Heart left ventricle (tissue), 16 donors: ENCODE results near the gene PEX26. TPM values are rescaled to one million over a fixed set of nuclear protein-coding genes. Genes with fewer than 3 reads are reported as not detected.

Experiments
- ATAC-seq, 4 donors: fragments of 200-7000 bp; cut with Tn5 transposase; one replicate each; pipeline ENCODE4 v1.9.1; 2020 to 2022; ENCODE audit warnings: moderate library complexity in 4 of 4, mild to moderate bottlenecking in 3 of 4, moderate number of reproducible peaks in 1 of 4
- DNase-seq, 5 donors: peaks; one replicate each; pipeline ENCODE4 v3.0.0-alpha.2; 2020
- H3K27ac ChIP-seq, 12 donors: fragments of 200-600 bp; sonication (generic) in 4 of 12; one replicate each; pipeline versions ENCODE4 v1.5.0 to v1.8.0; 2016 to 2022; ENCODE audit warnings: mild to moderate bottlenecking in 2 of 12
- H3K27me3 ChIP-seq, 9 donors: fragments of 200-600 bp; sonication (generic) in 2 of 9; one replicate each; pipeline versions ENCODE4 v1.5.1 to v1.8.0; 2016 to 2022; ENCODE audit warnings: mild to moderate bottlenecking in 3 of 9
- H3K36me3 ChIP-seq, 9 donors: fragments of 200-600 bp; sonication (generic) in 2 of 9; one replicate each; pipeline versions ENCODE4 v1.5.0 to v1.8.0; 2018 to 2022; ENCODE audit warnings: mild to moderate bottlenecking in 2 of 9
- H3K4me1 ChIP-seq, 12 donors: fragments of 200-600 bp; sonication (generic) in 4 of 12; one replicate each; pipeline versions ENCODE4 v1.5.0 to v1.8.0; 2016 to 2022; ENCODE audit warnings: mild to moderate bottlenecking in 3 of 12
- H3K4me3 ChIP-seq, 12 donors: fragments of 200-600 bp; sonication (generic) in 4 of 12; one replicate each; pipeline versions ENCODE4 v1.5.0 to v1.8.0; 2017 to 2022; ENCODE audit warnings: mild to moderate bottlenecking in 9 of 12, moderate library complexity in 4 of 12
- H3K9me3 ChIP-seq, 12 donors: fragments of 200-600 bp; sonication (generic) in 4 of 12; one replicate each; pipeline versions ENCODE4 v1.5.0 to v1.8.0; 2016 to 2022; ENCODE audit warnings: mild to moderate bottlenecking in 1 of 12
- CTCF ChIP-seq, 12 donors: fragments of 200-600 bp; sonication (generic) in 4 of 12; IDR thresholded peaks; one replicate each; pipeline versions ENCODE4 v1.5.0 to v1.8.0; 2018 to 2022; ENCODE audit warnings: antibody characterized with exemption in 12 of 12, mild to moderate bottlenecking in 5 of 12
- POLR2A ChIP-seq, 2 donors: fragments of 450-650 bp; IDR thresholded peaks; one replicate each; pipeline ENCODE4 v1.6.1; 2017; ENCODE audit warnings: antibody characterized with exemption in 2 of 2, mild to moderate bottlenecking in 2 of 2, moderate library complexity in 2 of 2
- WGBS, 4 donors: extraction: QIAGEN DNeasy Blood & Tissue Kit in 2 of 4; methylation state at CpG; one replicate each; pipeline versions ENCODE4 v1.1.5 to v1.1.7; 2013 to 2018; 5-methylcytosine and 5-hydroxymethylcytosine counted together
- intact Hi-C, 10 donors: fragments of 100-400 bp; cut with DNase I; formaldehyde crosslinking; loops; one replicate each; pipeline versions ENCODE4 v1.11.1 to v1.14.2; 2022
- polyA plus RNA-seq, 2 donors: library from polyadenylated mRNA; stranded (reverse); fragments of 200-250 nt; gene quantifications; one replicate each; pipeline ENCODE4 v1.2.3, GENCODE V29; 2013
- total RNA-seq, 9 donors: library from RNA; depleted of rRNA in 2 of 9; stranded (reverse); fragments of >200 nt in 2 of 9; fragmentation: NEBNext Ultra II Directional in 3 of 9; extraction: Animal tissue kit (Norgen Biotek cat#: 25700) in 3 of 9; gene quantifications; one replicate each; pipeline versions ENCODE4 v1.1.0 to v1.2.4, GENCODE V29; 2016 to 2023
- donor health status: ischemic (EF 13 %, LVEDD 7.1; RV severe dilation, severe dysfunction).
- donor health status: healthy with polysubstance abuse.
- donor health status: DM: no; HTN: yes; CAD: no.
- donor health status: DM: no; HTN: no; CAD: no.
- donor health status: ischemic (EF 25% LVEDD 6.9; RV normal size, moderate dysfunction).
- donor health status: ischemic (EF 25% LVEDD 5.7; RV mildly dilated, moderate dysfunction).
- donor health status: healthy.
- donor health status: DM: yes; HTN: yes; CAD: no.
- donor health status: ischemic (EF 35%, LVEDD 5.7; RV mildly dilated, moderate dysfunction).
- donor health status: nonischemic (EF 11% LVEDD 7.7; RV severe dilation, severe dysfunction).
- donor health status: DM: yes; HTN: yes; CAD: no.
- donor health status: PGD.
- donor health status: ischemic (EF 29% LVEDD 5.4; RV normal size, mild dysfunction).
- donor health status: nonischemic (EF 23%, LVEDD 6.1; RV moderate dilation, normal function).

PEX26 gene
- total and polyA plus RNA-seq, 11 donors: 11.7 to 27.3 (median 21.9) TPM

DNA sequence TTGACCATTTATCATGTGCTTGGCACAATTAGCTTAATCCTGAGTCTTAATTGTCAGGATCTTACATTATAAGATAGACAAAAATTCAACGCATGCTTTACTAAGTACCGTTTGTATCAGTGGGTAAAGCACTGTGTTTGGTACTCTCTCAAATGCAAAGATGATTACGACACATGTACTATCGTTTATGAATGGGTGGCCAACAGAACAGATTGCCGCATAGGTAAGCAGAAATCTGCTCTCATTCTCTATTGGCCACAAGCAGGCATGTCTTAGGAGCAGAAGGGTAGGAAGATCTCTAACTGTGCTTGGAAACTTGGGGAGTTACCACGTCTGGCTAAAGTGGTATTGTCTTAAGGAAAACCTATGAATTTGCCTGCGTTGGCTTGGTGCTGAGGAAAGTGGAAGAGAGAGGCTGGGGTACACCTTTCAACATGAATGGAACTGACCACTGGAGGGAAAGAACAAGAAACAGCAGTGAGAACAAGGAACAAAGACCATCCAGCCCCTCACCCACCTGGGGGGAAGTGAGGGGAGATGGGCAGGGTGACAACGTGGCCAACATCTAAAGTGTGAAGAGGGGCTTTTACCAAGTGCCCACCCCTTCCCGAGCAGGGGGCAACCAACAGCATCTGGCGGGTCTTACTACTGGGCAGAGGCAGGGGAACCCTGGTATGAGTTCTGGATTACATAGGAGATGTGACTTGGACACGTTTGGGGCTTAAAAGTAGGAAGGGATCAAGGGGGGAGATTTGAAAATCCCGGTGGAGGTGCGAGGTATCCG lies 31.8 kb downstream of the PEX26 start:
- intact Hi-C loops: no loop called here
- peaks cover 0 to 39% (median 0%) of the 10 kb centered on the region in 9 donors for H3K27me3 ChIP-seq
- DNase-seq (no peak), ATAC-seq (peak in 1 of 4 donors; percentile 1)
- no peaks in the 10 kb centered on the region for H3K9me3 ChIP-seq
- H3K36me3 ChIP-seq: no peaks in the 10 kb centered on the region
- TF ChIP-seq CTCF (IDR thresholded peaks at IDR 0.05) (no peak), POLR2A (IDR thresholded peaks at IDR 0.05) (no peak)
- WGBS, 4 donors: 57 to 60% (median 58%) methylated on average over 14 of the region's 14 CpGs
- H3K27ac ChIP-seq: peak overlapping the region in 11 of 12 donors; percentile 69 to 97 (median 85)
- peak overlapping the region in 9 of 12 donors; percentile 51 to 74 (median 58) for H3K4me3 ChIP-seq
- H3K4me1 ChIP-seq: peaks cover 0 to 45% (median 25%) of the 10 kb centered on the region in 12 donors

DNA sequence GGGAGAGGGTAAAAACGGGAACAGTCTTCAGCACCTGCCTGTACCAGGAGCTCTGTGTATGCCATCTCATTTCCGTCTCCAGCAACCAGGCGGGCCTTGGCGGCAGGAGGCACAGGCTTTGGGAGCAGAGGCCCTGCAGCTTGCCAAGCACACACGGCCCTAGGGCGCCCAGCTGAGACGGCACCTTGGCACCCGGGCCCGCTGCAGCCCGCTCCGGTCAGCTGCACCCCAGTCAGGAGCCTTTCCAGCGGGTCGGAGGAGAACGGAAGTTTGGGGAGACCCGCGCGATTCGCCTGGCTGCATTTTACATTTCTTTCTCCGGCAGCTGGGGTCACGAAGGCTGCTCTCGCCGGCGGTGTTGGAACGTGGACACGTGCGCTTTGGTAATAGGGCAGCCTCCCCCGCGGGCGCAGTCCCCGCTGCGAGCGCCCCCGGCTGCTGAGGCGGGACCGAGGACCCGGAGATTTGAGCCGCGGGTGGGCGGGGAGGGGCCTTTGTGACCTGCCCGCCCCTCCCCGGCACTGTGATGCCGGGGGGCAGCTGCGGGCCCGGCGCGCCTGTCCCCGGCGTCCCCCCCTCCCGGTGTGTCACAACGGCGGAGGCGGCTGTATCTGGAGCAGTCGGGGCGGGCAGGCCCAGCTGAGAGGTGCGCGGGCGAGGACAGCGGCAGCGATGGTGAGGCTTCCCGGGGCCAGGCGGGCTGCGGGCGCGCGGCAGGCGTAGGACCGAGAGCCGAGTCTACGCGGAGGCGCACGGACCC lies 32.6 kb downstream of the PEX26 start, which contains the start of gene TUBA8:
Gene TUBA8 (plus strand): TSS at position 616 of the 760 bp plus-strand sequence. CDS start 57 bp downstream, at position 673.
- Histone ChIP-seq H3K36me3 (no peaks in the 10 kb centered on the region), H3K27me3 (peaks cover 0 to 39% (median 0%) of the 10 kb centered on the region in 9 donors), H3K4me1 (peaks cover 0 to 53% (median 26%) of the 10 kb centered on the region in 12 donors), H3K9me3 (no peaks in the 10 kb centered on the region), H3K27ac (peak within 1 kb of the TSS; percentile 69 to 97 (median 84)), H3K4me3 (peak within 1 kb of the TSS; percentile 46 to 74 (median 58))
- peak; percentile 46 to 79 (median 61) for DNase-seq
- intact Hi-C loops: no loop called here
- TF ChIP-seq CTCF (IDR thresholded peaks at IDR 0.05) (peak in 2 of 12 donors; percentile 2 to 23), POLR2A (IDR thresholded peaks at IDR 0.05) (peak; percentile 14 to 43)
- WGBS, 4 donors: 1 to 2% (median 1%) methylated on average over 28 to 72 of the region's 72 CpGs
- ATAC-seq: peak; percentile 42 to 72 (median 64)

DNA sequence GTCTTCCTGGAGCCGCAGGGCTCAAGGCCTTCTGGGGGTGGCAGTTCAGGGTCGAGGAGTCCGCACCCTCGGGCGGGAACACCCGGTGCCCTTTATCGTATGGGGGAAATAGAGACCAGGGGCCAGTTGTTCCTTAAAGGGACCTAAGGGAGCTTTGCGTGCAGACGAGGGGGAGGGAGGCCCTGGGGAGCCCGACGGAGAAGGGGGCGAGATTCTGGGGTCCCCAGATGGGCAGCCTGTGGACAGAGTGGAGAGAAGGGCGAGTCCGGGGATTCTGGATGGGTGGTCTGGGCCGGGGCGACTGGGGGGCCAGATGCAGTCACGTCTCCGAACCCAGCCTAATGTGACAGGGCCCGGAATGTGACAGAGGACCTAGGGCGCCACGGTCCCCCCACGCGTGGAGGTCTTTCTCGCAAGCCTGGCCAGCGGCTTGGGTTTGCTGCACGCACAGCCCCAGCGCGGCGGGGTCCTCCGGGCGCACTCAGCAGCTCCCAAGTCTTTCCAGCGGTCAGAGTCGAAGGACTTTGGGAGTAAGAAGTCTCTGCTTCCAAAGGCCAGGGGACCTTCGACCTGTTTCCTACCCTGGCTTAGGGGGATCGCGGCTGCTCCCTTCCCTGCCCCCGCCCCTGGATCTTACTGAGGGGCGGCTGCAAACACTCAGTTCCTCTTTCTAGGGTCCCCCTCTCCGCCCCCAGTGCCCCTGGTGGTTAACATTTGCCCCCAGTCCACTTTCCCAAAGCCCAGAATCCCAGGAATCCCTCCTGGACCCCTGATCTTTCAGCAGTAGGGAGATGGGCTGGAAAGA lies 33.4 kb downstream of the PEX26 start:
- Histone ChIP-seq H3K27ac (peak overlapping the region; percentile 69 to 97 (median 84)), H3K4me3 (peak overlapping the region; percentile 46 to 74 (median 58)), H3K9me3 (no peaks in the 10 kb centered on the region), H3K4me1 (peaks cover 0 to 60% (median 27%) of the 10 kb centered on the region in 12 donors), H3K36me3 (no peaks in the 10 kb centered on the region), H3K27me3 (peaks cover 0 to 39% (median 0%) of the 10 kb centered on the region in 9 donors)
- intact Hi-C loops: no loop called here
- DNase-seq (no peak), ATAC-seq (peak in 3 of 4 donors; percentile 3 to 18 (median 4))
- WGBS, 4 donors: 20 to 29% (median 25%) methylated on average over 17 to 39 of the region's 39 CpGs
- TF ChIP-seq POLR2A (IDR thresholded peaks at IDR 0.05) (no peak), CTCF (IDR thresholded peaks at IDR 0.05) (no peak)
